ENCODE results near the gene BTN2A1.

The BTN2A1 gene

DNA sequence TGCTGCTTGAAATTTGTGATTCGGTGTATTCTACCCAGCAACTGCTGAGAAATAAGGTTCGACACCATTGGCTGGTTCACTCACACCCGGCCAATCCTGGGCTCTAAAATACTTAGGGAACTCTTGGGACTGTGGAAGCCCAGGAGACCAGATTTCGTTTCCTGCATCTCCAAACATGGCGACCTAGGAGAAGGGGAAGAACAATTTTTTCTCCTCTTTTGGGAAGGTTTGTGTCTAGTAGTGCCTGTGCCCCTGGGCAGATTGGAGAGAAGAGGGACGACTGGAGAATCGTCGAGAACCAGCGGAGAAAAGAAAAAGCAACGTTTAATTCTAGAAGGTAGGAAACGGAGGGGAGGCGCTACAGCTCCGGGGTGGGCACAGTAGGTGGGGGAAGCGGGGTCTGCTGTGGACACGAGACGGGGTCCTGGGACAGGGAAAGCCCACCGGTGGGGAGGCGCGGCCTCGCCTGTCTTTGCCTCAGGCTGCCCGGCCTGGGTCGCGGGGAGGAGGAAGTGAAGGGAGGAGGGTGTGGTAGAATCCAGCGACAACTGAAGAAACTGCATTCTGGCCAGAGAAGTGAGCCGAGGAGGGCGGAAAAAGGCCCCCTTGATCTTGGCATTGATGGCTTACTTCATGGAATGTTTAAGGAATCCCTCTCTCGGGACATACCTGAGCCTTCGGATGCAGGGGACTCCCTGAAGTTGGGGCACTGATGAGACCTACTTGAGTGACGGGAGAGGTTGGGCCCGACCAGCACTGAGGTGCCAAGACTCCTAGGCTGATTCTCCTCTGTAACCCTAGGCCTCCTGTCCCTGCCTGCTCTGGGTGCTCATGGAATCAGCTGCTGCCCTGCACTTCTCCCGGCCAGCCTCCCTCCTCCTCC is at the start of gene BTN2A1:
Gene BTN2A1, plus strand, starts transcription at position 150 of the 883 bp plus-strand sequence. Its CDS starts 682 bp downstream, at position 832.
- H3K4me3 ChIP-seq (ENCODE audit: low read depth, low read length): peak within 1 kb of the TSS; percentile 95
- TF ChIP-seq CTCF (conservative IDR thresholded peaks at IDR 0.05; ENCODE audit: low read depth, low read length): peak; percentile 19
- DNase-seq (ENCODE audit: low read depth): peak; percentile 96

GRCh38 chr6:26408828-26409730 is 48.7 kb upstream of the BTN2A1 start:
- H3K4me3 ChIP-seq (ENCODE audit: low read depth, low read length): no peak overlapping the region
- no peak for DNase-seq (ENCODE audit: low read depth)
- TF ChIP-seq CTCF (conservative IDR thresholded peaks at IDR 0.05; ENCODE audit: low read depth, low read length): no peak

- peak; percentile 35 for DNase-seq (ENCODE audit: low read depth)
- no peak for TF ChIP-seq CTCF (conservative IDR thresholded peaks at IDR 0.05; ENCODE audit: low read depth, low read length)
- H3K4me3 ChIP-seq (ENCODE audit: low read depth, low read length): no peak overlapping the region
Measured at GRCh38 chr6:26411751-26412150, 46.0 kb upstream of the BTN2A1 start.

DNA sequence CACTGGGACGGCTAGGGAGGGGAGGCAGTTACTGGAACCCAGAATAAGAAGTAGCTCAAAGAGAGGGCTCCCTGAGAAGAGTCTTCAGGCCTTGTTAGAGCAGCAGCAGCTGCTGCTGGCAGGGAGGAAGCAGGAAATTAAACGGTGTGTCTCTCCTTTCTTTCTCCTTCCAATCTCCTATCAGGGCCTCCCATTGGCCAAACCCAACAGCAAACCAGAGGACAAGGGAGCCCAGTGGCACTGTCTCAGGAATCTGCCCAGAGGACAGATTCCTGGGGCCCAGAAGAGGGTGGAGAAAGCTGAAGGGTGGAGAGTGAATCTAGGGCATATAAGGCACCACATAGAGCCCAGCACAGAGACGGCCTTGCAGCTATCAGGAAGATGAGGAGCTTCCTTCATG is 45.5 kb upstream of the BTN2A1 start:
- H3K4me3 ChIP-seq (ENCODE audit: low read depth, low read length): no peak overlapping the region
- peak; percentile 29 for DNase-seq (ENCODE audit: low read depth)
- TF ChIP-seq CTCF (conservative IDR thresholded peaks at IDR 0.05; ENCODE audit: low read depth, low read length): no peak

GRCh38 chr6:26412954-26413353 is 44.8 kb upstream of the BTN2A1 start:
- no peak for TF ChIP-seq CTCF (conservative IDR thresholded peaks at IDR 0.05; ENCODE audit: low read depth, low read length)
- no peak overlapping the region for H3K4me3 ChIP-seq (ENCODE audit: low read depth, low read length)
- no peak for DNase-seq (ENCODE audit: low read depth)

DNA sequence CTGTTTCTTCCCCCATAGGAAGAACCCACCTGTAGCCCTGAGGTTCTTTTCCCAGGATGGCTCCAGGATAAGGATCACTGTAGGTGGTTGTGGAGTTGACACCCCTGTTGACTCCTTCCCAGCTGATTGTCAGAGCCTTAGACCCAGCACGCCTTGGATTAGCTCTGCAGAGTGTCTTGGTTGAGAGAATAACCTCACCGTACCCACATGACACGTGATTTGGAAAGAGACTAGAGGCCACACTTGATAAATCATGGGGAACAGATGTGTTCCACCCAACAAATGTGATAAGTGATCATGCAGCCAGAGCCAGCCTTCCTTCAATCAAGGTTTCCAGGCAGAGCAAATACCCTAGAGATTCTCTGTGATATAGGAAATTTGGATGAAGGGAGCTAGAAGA is 43.5 kb upstream of the BTN2A1 start:
- DNase-seq (ENCODE audit: low read depth): no peak
- H3K4me3 ChIP-seq (ENCODE audit: low read depth, low read length): no peak overlapping the region

More for the DNA sequence above, 43.5 kb upstream of the BTN2A1 start:
- no peak for TF ChIP-seq CTCF (conservative IDR thresholded peaks at IDR 0.05; ENCODE audit: low read depth, low read length)
